Neural cell (in vitro differentiated cells): ENCODE results near the gene PID1. TPM values are rescaled to one million over a fixed set of nuclear protein-coding genes. Genes with fewer than 3 reads are reported as not detected.

ENCODE experiments used
- H2AFZ ChIP-seq: fragments of 200-600, 300-800 bp; sonication (generic), shearing (Covaris generic); 2 replicates; pipeline ENCODE4 v1.6.0; 2014; ENCODE audit warnings: low read depth, mild to moderate bottlenecking, antibody characterized with exemption, low read length, moderate library complexity
- H3F3A ChIP-seq: fragments of 200-600 bp; shearing (Covaris generic); 2 replicates; pipeline ENCODE4 v1.6.1; 2016; ENCODE audit warnings: mild to moderate bottlenecking, moderate library complexity, mixed read lengths, antibody characterized with exemption, low read length; ENCODE audit not compliant: insufficient read depth, poor library complexity, severe bottlenecking
- H3K27ac ChIP-seq: fragments of 200-600, 300-800 bp; sonication (generic), shearing (Covaris generic); 2 replicates; pipeline ENCODE4 v1.5.1; 2014; ENCODE audit warnings: mild to moderate bottlenecking, low read length, moderate library complexity
- H3K27me3 ChIP-seq: fragments of 300-800, 200-600 bp; sonication (generic), shearing (Covaris generic); 2 replicates; pipeline ENCODE4 v1.6.0; 2014; ENCODE audit warnings: mild to moderate bottlenecking, low read depth, low read length, moderate library complexity; ENCODE audit not compliant: insufficient read depth
- H3K36me3 ChIP-seq: fragments of 300-800, 200-600 bp; sonication (generic), shearing (Covaris generic); 2 replicates; pipeline ENCODE4 v1.5.1; 2014; ENCODE audit warnings: mild to moderate bottlenecking, antibody characterized with exemption, low read length, moderate library complexity; ENCODE audit not compliant: insufficient read depth
- H3K4me2 ChIP-seq: fragments of 300-800, 200-600 bp; sonication (generic), shearing (Covaris generic); 2 replicates; pipeline ENCODE4 v1.6.0; 2014; ENCODE audit warnings: mild to moderate bottlenecking, low read length
- H3K4me3 ChIP-seq: fragments of 300-800, 200-600 bp; sonication (generic), shearing (Covaris generic); 2 replicates; pipeline ENCODE4 v1.5.1; 2014; ENCODE audit warnings: mild to moderate bottlenecking, low read length, moderate library complexity
- H3K79me2 ChIP-seq: fragments of 200-600 bp; shearing (Covaris generic); replicated peaks from 2 replicates; pipeline ENCODE4 v1.6.0; 2014; ENCODE audit warnings: mild to moderate bottlenecking, low read length, moderate library complexity; ENCODE audit not compliant: insufficient read depth
- H3K9ac ChIP-seq: fragments of 300-800, 200-600 bp; sonication (generic), shearing (Covaris generic); 2 replicates; pipeline ENCODE4 v1.6.1; 2016; ENCODE audit warnings: mild to moderate bottlenecking, low read length, mixed read lengths
- H3K9me2 ChIP-seq: fragments of 200-600 bp; shearing (Covaris generic); 2 replicates; pipeline ENCODE4 v1.6.1; 2016; ENCODE audit warnings: mild to moderate bottlenecking, low read length, mixed read lengths; ENCODE audit not compliant: insufficient read depth
- H3K9me3 ChIP-seq: fragments of 200-600, 300-800 bp; sonication (generic), shearing (Covaris generic); 2 replicates; pipeline ENCODE4 v1.6.1; 2016; ENCODE audit warnings: mild to moderate bottlenecking, mixed run types, low read length, moderate library complexity, mixed read lengths
- H4K20me1 ChIP-seq: fragments of 200-600 bp; shearing (Covaris generic); 2 replicates; pipeline ENCODE4 v1.6.1; 2016; ENCODE audit warnings: mild to moderate bottlenecking, mixed run types; ENCODE audit not compliant: insufficient read depth
- CTCF ChIP-seq: fragments of 450-650 bp; IDR thresholded peaks from 2 replicates; pipeline ENCODE4 v1.5.1; 2014; ENCODE audit warnings: antibody characterized with exemption, mild to moderate bottlenecking, moderate library complexity; ENCODE audit not compliant: poor library complexity, severe bottlenecking
- EP300 ChIP-seq: fragments of 450-650 bp; conservative IDR thresholded peaks from 2 replicates; pipeline ENCODE4 v1.6.1; 2014; ENCODE audit warnings: antibody characterized with exemption, mild to moderate bottlenecking, moderate library complexity; ENCODE audit not compliant: poor library complexity, severe bottlenecking
- EZH2 ChIP-seq: fragments of 200-600, 300-800 bp; shearing (Covaris generic), sonication (generic); IDR thresholded peaks from 2 replicates; pipeline ENCODE4 v1.6.1; 2014; ENCODE audit warnings: antibody characterized with exemption, low read length, borderline replicate concordance, mild to moderate bottlenecking; ENCODE audit not compliant: insufficient read depth, poor library complexity, severe bottlenecking
- MXI1 ChIP-seq: fragments of 450-650 bp; conservative IDR thresholded peaks from 2 replicates; pipeline ENCODE4 v1.6.1; 2014; ENCODE audit warnings: antibody characterized with exemption, mild to moderate bottlenecking; ENCODE audit not compliant: poor library complexity, severe bottlenecking
- POLR2AphosphoS5 ChIP-seq: IDR thresholded peaks from 2 replicates; pipeline ENCODE4 v1.6.1; 2012
- RAD21 ChIP-seq: fragments of 450-650 bp; conservative IDR thresholded peaks from 2 replicates; pipeline ENCODE4 v1.6.1; 2014; ENCODE audit warnings: antibody characterized with exemption, mild to moderate bottlenecking, moderate library complexity
- SMC3 ChIP-seq: fragments of 450-650 bp; conservative IDR thresholded peaks from 2 replicates; pipeline ENCODE4 v1.6.1; 2014; ENCODE audit warnings: antibody characterized with exemption, mild to moderate bottlenecking, moderate library complexity; ENCODE audit not compliant: poor library complexity
- TAF1 ChIP-seq: IDR thresholded peaks from 2 replicates; pipeline ENCODE4 v1.6.1; 2012; ENCODE audit warnings: low read depth
- polyA plus RNA-seq: library from polyadenylated mRNA; depleted of rRNA; stranded (reverse); fragments of >200 nt; gene quantifications from 2 replicates; pipeline ENCODE4 v1.2.3, GENCODE V29; 2014
- TF ChIP-seq, protein P1 (sequence below): IDR thresholded peaks from 2 replicates; pipeline ENCODE4 v1.6.1; 2012; ENCODE audit warnings: borderline replicate concordance

The PID1 gene
- polyA plus RNA-seq, 1 donor from 2014 or later: 11.0 TPM

- H3K27ac ChIP-seq: no peak overlapping the region
- TF ChIP-seq SMC3: no peak
- no peak for TF ChIP-seq CTCF
- no peak for TF ChIP-seq RAD21
- TF ChIP-seq, protein P1, sequence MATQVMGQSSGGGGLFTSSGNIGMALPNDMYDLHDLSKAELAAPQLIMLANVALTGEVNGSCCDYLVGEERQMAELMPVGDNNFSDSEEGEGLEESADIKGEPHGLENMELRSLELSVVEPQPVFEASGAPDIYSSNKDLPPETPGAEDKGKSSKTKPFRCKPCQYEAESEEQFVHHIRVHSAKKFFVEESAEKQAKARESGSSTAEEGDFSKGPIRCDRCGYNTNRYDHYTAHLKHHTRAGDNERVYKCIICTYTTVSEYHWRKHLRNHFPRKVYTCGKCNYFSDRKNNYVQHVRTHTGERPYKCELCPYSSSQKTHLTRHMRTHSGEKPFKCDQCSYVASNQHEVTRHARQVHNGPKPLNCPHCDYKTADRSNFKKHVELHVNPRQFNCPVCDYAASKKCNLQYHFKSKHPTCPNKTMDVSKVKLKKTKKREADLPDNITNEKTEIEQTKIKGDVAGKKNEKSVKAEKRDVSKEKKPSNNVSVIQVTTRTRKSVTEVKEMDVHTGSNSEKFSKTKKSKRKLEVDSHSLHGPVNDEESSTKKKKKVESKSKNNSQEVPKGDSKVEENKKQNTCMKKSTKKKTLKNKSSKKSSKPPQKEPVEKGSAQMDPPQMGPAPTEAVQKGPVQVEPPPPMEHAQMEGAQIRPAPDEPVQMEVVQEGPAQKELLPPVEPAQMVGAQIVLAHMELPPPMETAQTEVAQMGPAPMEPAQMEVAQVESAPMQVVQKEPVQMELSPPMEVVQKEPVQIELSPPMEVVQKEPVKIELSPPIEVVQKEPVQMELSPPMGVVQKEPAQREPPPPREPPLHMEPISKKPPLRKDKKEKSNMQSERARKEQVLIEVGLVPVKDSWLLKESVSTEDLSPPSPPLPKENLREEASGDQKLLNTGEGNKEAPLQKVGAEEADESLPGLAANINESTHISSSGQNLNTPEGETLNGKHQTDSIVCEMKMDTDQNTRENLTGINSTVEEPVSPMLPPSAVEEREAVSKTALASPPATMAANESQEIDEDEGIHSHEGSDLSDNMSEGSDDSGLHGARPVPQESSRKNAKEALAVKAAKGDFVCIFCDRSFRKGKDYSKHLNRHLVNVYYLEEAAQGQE: no peak
- no peak for TF ChIP-seq EZH2
- no peak for TF ChIP-seq POLR2AphosphoS5
- no peak for TF ChIP-seq EP300
- TF ChIP-seq TAF1: no peak
- no peak for TF ChIP-seq MXI1
- H3F3A ChIP-seq: no peaks in the 10 kb centered on the region
- no peaks in the 10 kb centered on the region for H4K20me1 ChIP-seq
- H3K27me3 ChIP-seq: no peaks in the 10 kb centered on the region
- no peak overlapping the region for H2AFZ ChIP-seq
- H3K79me2 ChIP-seq: no peaks in the 10 kb centered on the region
- no peak overlapping the region for H3K4me3 ChIP-seq
- H3K9me2 ChIP-seq: no peaks in the 10 kb centered on the region
- peaks cover 3% of the 10 kb centered on the region for H3K9me3 ChIP-seq
- H3K36me3 ChIP-seq: no peaks in the 10 kb centered on the region
- H3K4me2 ChIP-seq: no peak overlapping the region
- H3K9ac ChIP-seq: no peak overlapping the region
These were observed 143.6 kb downstream of the PID1 start for GRCh38 chr2:229127471-229127870.

GRCh38 chr2:229126066-229126465, 145.0 kb downstream of the PID1 start:
- Histone ChIP-seq H3K4me2 (no peak overlapping the region), H3K27me3 (no peaks in the 10 kb centered on the region), H3K9me3 (peaks cover 3% of the 10 kb centered on the region), H3F3A (no peaks in the 10 kb centered on the region), H3K9me2 (no peaks in the 10 kb centered on the region), H3K9ac (no peak overlapping the region), H3K79me2 (no peaks in the 10 kb centered on the region), H3K36me3 (no peaks in the 10 kb centered on the region), H2AFZ (no peak overlapping the region), H4K20me1 (no peaks in the 10 kb centered on the region), H3K4me3 (no peak overlapping the region), H3K27ac (no peak overlapping the region)
- TF ChIP-seq TAF1: no peak
- TF ChIP-seq, protein P1: no peak
- TF ChIP-seq MXI1: no peak
- no peak for TF ChIP-seq EZH2
- TF ChIP-seq CTCF: no peak
- no peak for TF ChIP-seq RAD21
- TF ChIP-seq POLR2AphosphoS5: no peak
- no peak for TF ChIP-seq EP300
- TF ChIP-seq SMC3: no peak
